ENCODE data around the gene EIF2D. TPM values are rescaled to one million over a fixed set of nuclear protein-coding genes. Genes with fewer than 3 reads are reported as not detected.

The EIF2D gene
- total and polyA plus RNA-seq, 9 of the 15 experiments (the other 6 are each of a cell fraction or from before 2014, with no cell fraction given) = 81.1 to 138 (median 93.9) TPM

GRCh38 chr1:206635080-206635977 lies 23.1 kb upstream of the EIF2D start, which contains the start of gene DYRK3 (continued):
- TF ChIP-seq ZNF263 (CRISPR knock-in tag; IDR thresholded peaks at IDR 0.05; ENCODE audit: borderline replicate concordance) (peak; percentile 58; the same call in 1 of the 2 replicates), ZNF12 (CRISPR knock-in tag; IDR thresholded peaks at IDR 0.05) (peak; percentile 52; the same call in 1 of the 2 replicates), TRIM24 (IDR thresholded peaks at IDR 0.05) (no peak), RNF2 (IDR thresholded peaks at IDR 0.05) (peak; percentile 93), ID3 (CRISPR knock-in tag; IDR thresholded peaks at IDR 0.05) (no peak), ID3 (tag; IDR thresholded peaks at IDR 0.05) (peak; percentile 80), CCNT2 (IDR thresholded peaks at IDR 0.05; ENCODE audit: borderline replicate concordance, extremely low read depth, insufficient read length, low read depth, low read length) (peak; percentile 95), ZNF212 (CRISPR knock-in tag; IDR thresholded peaks at IDR 0.05) (no peak), ZNF696 (CRISPR knock-in tag; conservative IDR thresholded peaks at IDR 0.05) (no peak), BRF2 (IDR thresholded peaks at IDR 0.05; ENCODE audit: borderline replicate concordance, insufficient read depth, insufficient read length) (no peak), ZNF436 (CRISPR knock-in tag; IDR thresholded peaks at IDR 0.05) (no peak), AFF1 (IDR thresholded peaks at IDR 0.05; ENCODE audit: low read depth in 1 of 2, partially characterized antibody in 2 of 2) (no peak), ATF6 (CRISPR knock-in tag; IDR thresholded peaks at IDR 0.05) (peak; percentile 99), NR3C1 (CRISPR knock-in tag; IDR thresholded peaks at IDR 0.05) (no peak), SP1 (CRISPR knock-in tag; IDR thresholded peaks at IDR 0.05) (peak; percentile 97), HNRNPLL (IDR thresholded peaks at IDR 0.05; ENCODE audit: low read depth, low read length, poor library complexity, severe bottlenecking) (peak; percentile 79)
- TF ChIP-seq, protein P1, sequence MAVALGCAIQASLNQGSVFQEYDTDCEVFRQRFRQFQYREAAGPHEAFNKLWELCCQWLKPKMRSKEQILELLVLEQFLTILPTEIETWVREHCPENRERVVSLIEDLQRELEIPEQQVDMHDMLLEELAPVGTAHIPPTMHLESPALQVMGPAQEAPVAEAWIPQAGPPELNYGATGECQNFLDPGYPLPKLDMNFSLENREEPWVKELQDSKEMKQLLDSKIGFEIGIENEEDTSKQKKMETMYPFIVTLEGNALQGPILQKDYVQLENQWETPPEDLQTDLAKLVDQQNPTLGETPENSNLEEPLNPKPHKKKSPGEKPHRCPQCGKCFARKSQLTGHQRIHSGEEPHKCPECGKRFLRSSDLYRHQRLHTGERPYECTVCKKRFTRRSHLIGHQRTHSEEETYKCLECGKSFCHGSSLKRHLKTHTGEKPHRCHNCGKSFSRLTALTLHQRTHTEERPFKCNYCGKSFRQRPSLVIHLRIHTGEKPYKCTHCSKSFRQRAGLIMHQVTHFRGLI (CRISPR knock-in tag; IDR thresholded peaks at IDR 0.05) = no peak
